ENCODE results near the gene MX2.

MX2 gene

GRCh38 chr21:41442481-41443186 is 80.8 kb downstream of the MX2 start:
- no peak for DNase-seq

- DNase-seq: no peak
Measured at GRCh38 chr21:41443562-41443961, 81.7 kb downstream of the MX2 start.

- DNase-seq: no peak
Measured at GRCh38 chr21:41444703-41445464, 83.1 kb downstream of the MX2 start.

- DNase-seq: no peak
Measured at GRCh38 chr21:41445465-41445862, 83.6 kb downstream of the MX2 start.

GRCh38 chr21:41446586-41446985 is 84.8 kb downstream of the MX2 start:
- no peak for DNase-seq

- no peak for DNase-seq
Measured at GRCh38 chr21:41447356-41447755, 85.5 kb downstream of the MX2 start.

GRCh38 chr21:41449613-41450012 is 87.8 kb downstream of the MX2 start:
- DNase-seq: no peak

GRCh38 chr21:41451753-41452676 is 90.2 kb downstream of the MX2 start:
- no peak for DNase-seq

- no peak for DNase-seq
Measured at GRCh38 chr21:41453198-41453597, 91.4 kb downstream of the MX2 start.

- no peak for DNase-seq
Measured at GRCh38 chr21:41453761-41454160, 91.9 kb downstream of the MX2 start.

GRCh38 chr21:41458121-41458520 is 96.3 kb downstream of the MX2 start:
- no peak for DNase-seq

- DNase-seq: no peak
Measured at GRCh38 chr21:41458559-41458958, 96.7 kb downstream of the MX2 start.

All from activated CD4-positive, alpha-beta T cell treated with anti-CD3 and anti-CD28 coated beads, Interleukin-10, Interleukin-2, amounts not matched to agents 100 ng/mL and 50 ng/mL, durations not matched to agents 16 hours and 8 hours (primary cell).